GM18517 (cell line): ENCODE results near the gene FFAR1.

Source experiments
- ATAC-seq: cut with Tn5 transposase; IDR thresholded peaks from one replicate; pipeline ENCODE4 v1.9.1; 2021; ENCODE audit warnings: mild to moderate bottlenecking, moderate library complexity; ENCODE audit not compliant: unreplicated experiment

FFAR1 gene

GRCh38 chr19:35314858-35315470, 32.7 kb upstream of the FFAR1 start:
- no peak for ATAC-seq

DNA sequence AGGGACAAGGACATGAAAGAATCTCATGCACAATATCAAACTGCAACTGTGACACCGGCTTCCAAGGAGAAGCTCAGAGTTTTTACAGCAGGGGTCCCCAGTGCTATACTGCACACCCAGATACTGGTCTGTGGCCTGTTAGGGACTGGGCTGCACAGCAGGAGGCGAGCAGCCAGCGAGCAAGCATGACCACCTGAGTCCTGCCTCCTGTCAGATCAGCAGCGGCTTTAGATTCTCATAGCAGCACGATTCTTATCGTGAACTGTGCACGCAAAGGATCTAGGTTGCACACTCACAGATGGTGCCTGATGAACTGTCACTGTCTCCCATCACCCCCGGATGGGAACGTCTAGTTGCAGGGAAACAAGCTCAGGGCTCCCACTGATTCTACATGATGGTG, 31.8 kb upstream of the FFAR1 start:
- no peak for ATAC-seq

- no peak for ATAC-seq
These were observed 31.1 kb upstream of the FFAR1 start for GRCh38 chr19:35316560-35316959.

- ATAC-seq = no peak
These were observed 30.1 kb upstream of the FFAR1 start for GRCh38 chr19:35317464-35318043.

GRCh38 chr19:35318679-35319448, 28.8 kb upstream of the FFAR1 start:
- ATAC-seq = no peak

- ATAC-seq = no peak
These were observed 27.5 kb upstream of the FFAR1 start for GRCh38 chr19:35320065-35320713.

- no peak for ATAC-seq
These were observed 26.4 kb upstream of the FFAR1 start for GRCh38 chr19:35321291-35321690.

GRCh38 chr19:35322014-35322413, 25.7 kb upstream of the FFAR1 start:
- ATAC-seq = no peak

- ATAC-seq = no peak
These were observed 20.1 kb upstream of the FFAR1 start for GRCh38 chr19:35327642-35328041.

DNA sequence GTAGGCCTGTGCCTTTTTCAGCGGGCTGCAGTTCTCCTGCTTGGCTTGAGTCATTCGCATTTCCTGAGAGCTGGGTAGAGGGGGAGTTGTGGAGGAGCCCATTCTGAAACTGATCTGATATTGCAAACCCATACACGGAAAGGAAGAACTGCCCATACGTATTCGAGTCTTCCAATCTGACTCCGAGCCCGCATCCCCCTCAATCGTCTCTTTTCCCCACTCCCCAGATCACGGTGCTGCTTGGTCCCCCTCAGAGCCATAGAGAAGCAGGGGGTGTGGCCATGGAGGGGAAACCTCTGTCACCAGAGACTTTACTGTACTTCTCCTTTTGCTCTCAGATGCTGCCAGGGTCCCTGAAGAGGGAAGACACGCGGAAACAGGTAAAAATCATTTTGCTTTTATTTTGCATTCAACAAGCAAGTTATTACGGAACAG, 18.8 kb upstream of the FFAR1 start, which contains the start of gene CD22:
CD22 (plus strand) TSS at position 337 of the 435 bp plus-strand sequence. CDS start 2,854 bp downstream, outside the sequence.
- ATAC-seq = no peak

DNA sequence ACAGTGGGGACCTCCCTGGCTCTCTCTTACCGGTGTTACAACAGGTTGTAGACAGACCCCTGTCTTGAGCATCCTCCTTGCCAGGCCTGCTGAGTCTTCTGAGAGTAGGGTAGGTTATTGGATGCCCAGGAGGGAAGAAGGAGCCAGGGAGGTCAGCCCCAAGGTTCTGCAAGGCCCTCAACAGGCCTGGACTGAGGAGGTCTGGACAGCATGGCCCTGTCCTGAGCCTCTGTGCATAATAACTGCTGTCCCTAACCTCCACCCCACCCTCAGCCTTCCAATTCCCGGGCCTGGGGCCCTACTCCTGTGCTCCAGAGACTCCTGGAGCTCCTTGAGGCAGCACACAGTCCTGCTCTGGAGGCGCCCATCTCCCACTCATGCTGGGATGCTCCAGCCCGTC, 18.4 kb upstream of the FFAR1 start:
- no peak for ATAC-seq

- ATAC-seq = peak; percentile 62
These were observed 17.2 kb upstream of the FFAR1 start for GRCh38 chr19:35330475-35330874.

- ATAC-seq = no peak
These were observed 16.0 kb upstream of the FFAR1 start for GRCh38 chr19:35331551-35332214.

GRCh38 chr19:35332817-35333216, 14.9 kb upstream of the FFAR1 start:
- no peak for ATAC-seq

DNA sequence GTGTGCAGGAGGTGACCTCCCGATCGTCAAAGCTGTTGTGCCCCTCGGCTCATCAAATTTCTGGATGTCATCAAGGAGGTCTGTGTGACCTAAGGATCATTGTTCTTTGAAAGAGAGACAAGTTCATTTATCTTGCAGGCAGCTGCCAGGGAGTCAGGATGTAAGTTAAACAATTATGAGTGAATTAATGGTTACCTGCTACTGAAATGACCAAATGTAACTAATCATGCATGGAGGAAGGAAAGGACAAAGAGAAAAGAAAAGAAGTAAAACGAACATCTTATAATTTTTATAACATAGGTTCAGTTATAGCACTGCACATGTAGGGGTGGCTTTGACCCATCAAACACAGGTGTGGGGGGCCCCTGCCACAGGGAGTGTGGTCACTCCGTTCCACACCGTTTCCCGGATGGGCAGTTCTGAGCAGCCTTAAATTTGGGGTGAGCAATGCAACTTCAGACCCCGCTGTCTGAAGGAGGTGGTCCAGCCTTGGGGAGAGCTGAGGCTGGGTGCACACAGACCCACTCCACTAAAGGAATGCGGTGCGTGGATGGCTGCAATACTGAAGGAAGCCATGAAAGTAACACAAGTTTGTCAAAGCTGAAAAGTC, 13.5 kb upstream of the FFAR1 start:
- ATAC-seq = no peak

DNA sequence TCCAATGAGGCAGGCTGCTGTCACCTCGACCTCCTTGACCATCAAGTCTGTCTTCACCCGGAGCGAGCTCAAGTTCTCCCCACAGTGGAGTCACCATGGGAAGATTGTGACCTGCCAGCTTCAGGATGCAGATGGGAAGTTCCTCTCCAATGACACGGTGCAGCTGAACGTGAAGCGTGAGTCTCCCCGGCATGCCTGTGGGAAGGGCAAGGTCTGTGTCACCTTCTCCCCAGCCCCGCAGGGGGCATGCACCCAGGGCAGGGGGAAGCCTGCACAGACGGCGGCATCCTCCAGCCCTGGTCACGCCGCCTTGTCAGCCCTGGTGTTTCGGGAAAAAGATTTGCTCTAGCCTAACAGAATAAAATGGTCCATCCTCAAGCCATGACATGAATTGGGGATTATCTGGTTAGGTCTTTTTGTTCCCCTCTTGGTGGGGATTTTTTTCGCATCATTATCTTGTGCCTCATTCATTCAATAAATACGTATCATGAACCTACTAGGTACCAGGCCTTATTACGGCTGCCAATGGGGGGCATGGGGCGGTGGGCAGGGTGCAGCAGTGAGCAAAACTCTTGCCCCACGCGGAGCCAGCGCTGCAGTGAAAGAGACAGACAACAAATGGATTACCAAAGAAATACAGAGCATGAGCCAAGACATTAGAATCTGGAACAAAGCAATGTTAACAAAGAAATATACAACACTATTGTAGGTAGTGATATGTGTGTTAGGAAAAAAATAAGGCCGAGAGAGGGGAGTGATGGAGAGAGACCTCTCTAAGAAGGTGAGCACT, 11.3 kb upstream of the FFAR1 start:
- ATAC-seq = no peak

GRCh38 chr19:35337097-35337983, 10.4 kb upstream of the FFAR1 start:
- no peak for ATAC-seq

GRCh38 chr19:35337984-35338296, 9.8 kb upstream of the FFAR1 start:
- ATAC-seq = no peak

GRCh38 chr19:35340431-35340830, 7.3 kb upstream of the FFAR1 start:
- ATAC-seq = no peak
